Mesothelial cell of epicardium (in vitro differentiated cells): Measurements from ENCODE around the gene SRRM1. TPM values are rescaled to one million over a fixed set of nuclear protein-coding genes. Genes with fewer than 3 reads are reported as not detected.
"Not testable (repeated sequence)": the region's sequence is repeated elsewhere in the genome, so short reads cannot be mapped to it uniquely, and the experiment has no call there.

ENCODE experiments used
- DNase-seq, 2 experiments: peaks; one replicate each; pipeline ENCODE4 v3.0.0; 2021; ENCODE audit warnings: low spot score in 2 of 2; ENCODE audit not compliant: unreplicated experiment in 2 of 2
- H3K27ac Mint-ChIP-seq: 2 replicates; pipeline ENCODE4 v1.8.0; 2021; ENCODE audit warnings: mixed read lengths
- H3K27me3 Mint-ChIP-seq: 2 replicates; pipeline ENCODE4 v1.8.0; 2021; ENCODE audit warnings: low read depth, mixed read lengths
- H3K36me3 Mint-ChIP-seq: 2 replicates; pipeline ENCODE4 v1.8.0; 2021; ENCODE audit warnings: mixed read lengths
- H3K4me1 Mint-ChIP-seq: 2 replicates; pipeline ENCODE4 v1.8.0; 2021; ENCODE audit warnings: mixed read lengths
- H3K4me3 Mint-ChIP-seq: 2 replicates; pipeline ENCODE4 v1.8.0; 2021; ENCODE audit warnings: mild to moderate bottlenecking, moderate library complexity, mixed read lengths
- H3K9me3 Mint-ChIP-seq: 2 replicates; pipeline ENCODE4 v1.8.0; 2021; ENCODE audit warnings: mixed read lengths
- CTCF ChIP-seq: fragments of 200-600 bp; sonication (generic); IDR thresholded peaks from one replicate; pipeline ENCODE4 v1.5.0; 2021; ENCODE audit warnings: antibody characterized with exemption; ENCODE audit not compliant: unreplicated experiment
- total RNA-seq: library from RNA; stranded (reverse); gene quantifications from 3 replicates; pipeline ENCODE4 v1.2.1, GENCODE V29; 2021

The SRRM1 gene
- total RNA-seq, 1 donor from 2014 or later = 219 TPM

DNA sequence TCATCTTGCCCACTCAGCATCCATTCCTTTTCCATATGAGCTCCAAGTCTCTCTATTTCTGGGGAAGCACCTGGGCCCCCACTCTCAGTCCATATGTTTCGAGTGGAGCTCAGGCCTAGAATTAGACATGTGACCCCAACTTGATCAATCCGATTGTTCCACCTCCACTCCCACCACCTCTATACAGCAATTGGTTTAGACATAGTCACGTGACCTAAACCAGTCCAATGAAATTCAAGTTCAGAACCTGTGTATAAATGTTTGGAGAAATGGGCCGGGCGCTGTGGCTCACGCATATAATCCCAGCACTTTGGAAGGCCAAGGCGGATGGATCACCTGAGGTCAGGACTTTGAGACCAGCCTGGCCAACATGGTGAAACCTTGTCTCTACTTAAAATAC is 72.6 kb downstream of the SRRM1 start:
- no peak overlapping the region for H3K27ac Mint-ChIP-seq
- H3K9me3 Mint-ChIP-seq = no peaks in the 10 kb centered on the region
- DNase-seq = no peak
- H3K27me3 Mint-ChIP-seq = no peaks in the 10 kb centered on the region
- no peaks in the 10 kb centered on the region for H3K4me1 Mint-ChIP-seq
- H3K4me3 Mint-ChIP-seq = no peak overlapping the region
- no peak for TF ChIP-seq CTCF
- no peaks in the 10 kb centered on the region for H3K36me3 Mint-ChIP-seq

- Mint-ChIP-seq H3K36me3 (no peaks in the 10 kb centered on the region), H3K27ac (no peak overlapping the region), H3K27me3 (no peaks in the 10 kb centered on the region), H3K9me3 (no peaks in the 10 kb centered on the region), H3K4me3 (no peak overlapping the region), H3K4me1 (no peaks in the 10 kb centered on the region)
- no peak for DNase-seq
- TF ChIP-seq CTCF = no peak
Observed at GRCh38 chr1:24717887-24718650, 75.0 kb downstream of the SRRM1 start.

GRCh38 chr1:24720152-24720551 is 77.0 kb downstream of the SRRM1 start:
- Mint-ChIP-seq H3K9me3 (no peaks in the 10 kb centered on the region), H3K4me3 (no peak overlapping the region), H3K27ac (no peak overlapping the region), H3K36me3 (no peaks in the 10 kb centered on the region), H3K27me3 (no peaks in the 10 kb centered on the region), H3K4me1 (peaks cover 9% of the 10 kb centered on the region)
- no peak for DNase-seq
- TF ChIP-seq CTCF = no peak

GRCh38 chr1:24721533-24721932 is 78.4 kb downstream of the SRRM1 start:
- no peak for DNase-seq
- Mint-ChIP-seq H3K36me3 (no peaks in the 10 kb centered on the region), H3K9me3 (no peaks in the 10 kb centered on the region), H3K4me1 (peaks cover 13% of the 10 kb centered on the region), H3K27me3 (no peaks in the 10 kb centered on the region), H3K4me3 (no peak overlapping the region), H3K27ac (no peak overlapping the region)
- TF ChIP-seq CTCF = no peak

GRCh38 chr1:24722073-24723035 is 79.3 kb downstream of the SRRM1 start:
- not testable (repeated sequence) for DNase-seq, H3K27me3 Mint-ChIP-seq, H3K4me3 Mint-ChIP-seq, H3K9me3 Mint-ChIP-seq, H3K36me3 Mint-ChIP-seq, H3K27ac Mint-ChIP-seq
- H3K4me1 Mint-ChIP-seq = peaks cover 14% of the 10 kb centered on the region

Other genes starting within 250 kb of the SRRM1 start
- 8.8 to 9.4 TPM (median 8.8 TPM) in 3 replicates for gene STPG1, start 229.5 kb upstream of the SRRM1 start, total RNA-seq
- gene NIPAL3, start 227.5 kb upstream of the SRRM1 start, total RNA-seq = 19.3 to 21.3 TPM (median 20.6 TPM) in 3 replicates
- 9.5 to 14.7 TPM (median 11.8 TPM) in 3 replicates for gene RCAN3, start 140.5 kb upstream of the SRRM1 start, total RNA-seq
- 0.31 to 0.51 TPM (median 0.38 TPM) in 3 replicates for gene NCMAP, start 87.2 kb upstream of the SRRM1 start, total RNA-seq
- 135 to 136 TPM (median 135 TPM) in 3 replicates for gene CLIC4, start 102.1 kb downstream of the SRRM1 start, total RNA-seq